ENCODE measurements around the gene PKIB.
A peak's percentile ranks its signal among the peaks of the same experiment; 100 is the strongest.
"Not testable (repeated sequence)": the region's sequence is repeated elsewhere in the genome, so short reads cannot be mapped to it uniquely, and the experiment has no call there.

Gene PKIB

DNA sequence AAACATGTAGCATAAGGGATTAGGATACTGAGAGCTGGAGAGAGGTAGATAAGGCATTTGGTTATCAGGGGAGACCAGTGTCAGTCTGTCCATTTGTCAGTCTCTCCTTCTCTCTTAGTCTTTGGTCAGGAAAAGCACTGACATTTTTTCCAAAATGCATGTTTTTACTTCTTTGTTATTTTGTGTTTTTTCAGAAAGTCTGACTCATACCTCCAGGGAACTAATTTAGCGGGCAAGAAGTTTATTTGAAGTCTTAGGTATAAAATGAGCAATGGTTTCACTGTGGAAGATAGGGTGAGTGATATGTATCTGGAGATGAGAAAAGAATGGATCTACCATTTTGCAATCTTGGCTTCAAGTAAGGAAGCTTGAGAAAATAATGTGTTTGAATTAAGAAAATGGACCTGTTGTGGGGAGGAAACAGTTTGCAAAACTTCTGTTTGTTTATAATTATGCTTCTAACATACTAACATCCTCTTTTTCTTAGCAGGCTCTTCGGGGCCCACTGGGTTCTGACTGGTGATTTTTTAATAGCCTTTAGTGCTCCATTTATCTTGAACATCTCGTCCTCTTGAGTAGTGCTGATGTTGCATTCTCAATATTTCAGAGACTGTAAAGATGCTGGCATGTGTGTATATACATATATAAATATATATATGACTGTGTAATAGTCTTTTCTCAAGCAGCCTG, 102.4 kb downstream of the PKIB start:
- no peak for DNase-seq

DNA sequence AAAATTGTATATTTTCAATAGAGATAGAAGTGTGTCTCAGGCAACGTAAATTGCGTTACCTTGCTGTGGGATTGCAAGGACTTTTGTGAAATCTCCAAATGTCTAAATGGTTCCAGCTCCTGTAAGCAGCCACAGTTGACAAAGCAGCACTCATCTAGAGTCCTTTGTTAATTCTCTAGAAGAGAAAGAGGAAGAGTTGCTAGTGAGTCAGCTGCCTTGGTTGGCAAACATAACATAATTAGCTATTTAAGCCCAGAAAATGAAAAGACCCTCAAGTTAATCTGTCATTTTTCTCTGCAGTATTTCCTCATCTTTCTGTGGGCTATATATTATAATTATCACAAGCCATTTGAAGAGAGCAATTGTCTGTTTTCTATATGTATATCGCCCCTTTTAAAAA, 102.9 kb downstream of the PKIB start:
- DNase-seq = no peak

DNA sequence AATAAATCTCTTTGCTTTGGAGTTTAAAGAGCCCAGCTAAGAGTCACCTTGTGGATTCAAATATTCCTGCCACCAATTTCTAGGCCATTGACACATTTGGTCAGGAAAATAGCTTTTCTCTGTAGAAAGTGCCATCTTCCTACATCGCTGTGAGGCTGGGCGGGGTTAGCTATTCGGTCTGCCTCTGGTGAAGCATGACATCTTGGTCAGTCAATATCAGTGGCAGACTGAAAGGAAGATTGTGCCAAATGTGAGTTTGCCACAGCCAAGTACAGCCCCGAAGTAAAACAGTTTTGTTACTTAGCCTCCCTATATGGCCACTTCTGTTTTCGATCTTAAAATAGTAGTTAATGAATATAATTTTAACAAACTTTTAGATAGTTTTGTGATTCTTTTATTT, 103.9 kb downstream of the PKIB start:
- DNase-seq = no peak

DNA sequence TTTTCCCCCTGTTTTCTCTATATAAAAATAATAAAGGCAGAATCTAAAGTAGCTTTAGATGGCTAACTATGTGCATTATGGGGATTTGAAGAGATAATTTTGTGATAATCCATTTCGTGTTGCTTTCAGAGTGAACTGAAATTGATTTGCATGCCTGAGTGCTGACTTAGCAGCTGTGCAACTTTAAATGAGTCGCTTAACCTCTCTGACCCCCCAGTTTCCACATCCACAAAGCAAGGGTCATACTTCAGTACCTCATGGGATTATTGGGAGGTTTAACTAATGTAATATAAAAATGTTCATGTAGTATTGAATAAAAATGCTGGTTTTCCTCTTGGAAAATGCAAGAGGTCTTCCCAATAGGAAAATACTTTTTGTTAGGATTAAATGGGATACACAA, 105.5 kb downstream of the PKIB start:
- no peak for DNase-seq

DNA sequence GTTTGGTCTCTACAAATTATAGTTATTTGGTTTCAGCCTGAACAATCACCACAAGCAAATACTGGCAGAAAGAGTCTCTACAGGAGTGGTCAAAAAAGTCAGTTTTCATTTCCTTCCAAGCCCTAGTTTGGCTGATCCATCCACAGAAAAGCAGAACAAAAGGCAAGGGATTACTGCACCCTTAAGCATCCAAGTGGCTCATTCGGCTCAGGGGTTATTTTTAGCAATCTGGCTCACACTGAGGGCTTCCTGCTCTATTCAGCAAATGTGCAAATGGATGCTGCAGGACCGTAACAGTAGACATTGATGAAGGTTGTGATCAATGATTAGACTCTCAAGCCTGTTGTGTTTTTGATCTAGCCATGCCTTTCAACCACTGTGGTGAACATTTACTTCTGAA, 107.1 kb downstream of the PKIB start:
- DNase-seq = peak; percentile 20 to 28

DNA sequence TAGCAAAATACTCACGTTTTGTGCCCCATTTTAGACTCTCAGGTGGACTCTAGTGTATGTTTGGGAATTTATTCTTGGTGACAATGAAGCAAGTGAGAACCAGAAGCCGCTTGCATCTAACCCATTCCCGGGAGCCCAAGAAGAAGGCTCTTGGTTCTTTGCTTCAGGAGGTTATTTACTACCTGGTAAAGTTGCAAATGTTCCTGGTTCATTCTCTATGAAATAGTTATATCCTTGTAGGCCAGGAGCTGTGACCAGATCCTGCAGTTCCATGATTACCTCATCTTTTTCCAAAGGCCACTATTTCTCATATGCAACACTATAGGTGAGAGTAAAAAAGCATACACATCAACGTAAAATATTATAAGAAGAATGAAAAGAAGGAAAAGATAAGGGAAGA, 108.4 kb downstream of the PKIB start:
- DNase-seq = no peak

DNA sequence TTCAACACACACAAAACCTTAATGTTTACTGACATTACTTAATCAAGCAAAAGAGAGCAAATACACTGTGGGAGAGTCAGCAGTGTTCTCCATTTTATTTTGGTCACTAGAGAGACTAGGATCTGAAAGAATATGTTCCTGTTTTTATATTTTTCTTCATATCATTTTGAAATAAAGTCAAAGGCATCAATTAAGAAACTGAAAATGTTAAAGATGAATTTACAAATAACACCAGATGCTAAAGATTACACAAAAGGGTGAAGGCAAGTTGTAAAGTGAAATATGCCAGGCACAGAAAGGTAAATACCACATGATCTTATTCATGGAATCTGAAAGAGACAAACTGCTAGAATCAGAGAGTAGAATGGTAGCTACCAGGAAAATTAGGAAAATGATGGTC, 109.0 kb downstream of the PKIB start:
- no peak for DNase-seq

DNA sequence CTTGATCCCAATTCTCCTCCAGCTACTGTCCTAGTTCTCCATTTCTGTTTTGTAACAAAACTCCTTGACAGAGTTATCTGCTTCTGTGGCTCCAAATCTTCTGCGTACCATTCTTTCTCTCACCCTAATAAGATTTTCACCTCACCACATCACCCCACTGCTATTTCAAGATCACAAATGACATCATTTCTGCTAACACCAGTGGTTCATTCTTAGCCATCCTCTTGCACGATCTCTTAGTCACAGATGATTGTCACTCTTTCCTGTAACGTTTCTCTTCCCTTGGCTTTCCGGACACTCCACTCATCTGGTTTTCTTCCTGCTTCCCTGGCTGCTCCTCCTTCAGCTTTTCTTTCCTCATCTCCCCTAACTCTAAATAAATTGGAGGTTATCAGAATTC, 112.5 kb downstream of the PKIB start:
- no peak for DNase-seq

DNA sequence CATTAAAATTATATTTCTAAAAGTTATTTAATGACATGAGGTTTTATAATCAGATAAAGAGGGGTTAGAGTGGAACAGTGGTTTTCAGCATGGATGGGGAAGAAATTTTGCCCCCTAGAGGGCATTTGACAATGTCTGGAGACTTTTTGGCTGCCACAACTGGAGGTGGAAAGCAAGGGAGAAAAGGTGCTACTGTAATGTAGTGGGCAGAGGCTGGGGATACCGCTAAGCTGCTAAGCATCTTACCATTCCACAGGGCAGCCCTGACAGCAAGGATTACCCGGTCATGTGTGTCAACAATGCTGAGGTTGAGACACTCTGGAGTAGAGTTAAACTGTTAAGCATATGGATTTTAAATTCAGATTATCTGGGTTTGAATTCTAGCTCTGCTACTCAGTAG, 116.4 kb downstream of the PKIB start:
- DNase-seq = no peak

DNA sequence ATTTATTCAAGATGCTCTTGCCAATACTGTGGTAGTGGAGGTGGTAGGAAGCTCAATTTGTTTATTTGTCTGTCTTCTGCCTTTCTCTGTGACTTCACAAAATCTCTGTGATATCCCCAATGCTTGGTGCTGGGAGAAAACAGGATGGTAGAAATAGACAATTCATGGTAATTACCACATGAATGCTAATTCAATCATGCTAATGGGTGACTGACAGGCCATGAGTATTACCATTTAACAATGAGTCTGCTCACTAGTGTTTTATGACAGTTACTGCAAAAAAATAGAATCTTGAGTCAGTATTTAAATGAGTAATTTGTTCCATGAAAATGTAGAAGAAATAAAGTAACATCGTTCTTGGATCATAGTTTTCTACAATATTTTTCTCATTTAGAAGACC, 117.0 kb downstream of the PKIB start:
- no peak for DNase-seq

DNA sequence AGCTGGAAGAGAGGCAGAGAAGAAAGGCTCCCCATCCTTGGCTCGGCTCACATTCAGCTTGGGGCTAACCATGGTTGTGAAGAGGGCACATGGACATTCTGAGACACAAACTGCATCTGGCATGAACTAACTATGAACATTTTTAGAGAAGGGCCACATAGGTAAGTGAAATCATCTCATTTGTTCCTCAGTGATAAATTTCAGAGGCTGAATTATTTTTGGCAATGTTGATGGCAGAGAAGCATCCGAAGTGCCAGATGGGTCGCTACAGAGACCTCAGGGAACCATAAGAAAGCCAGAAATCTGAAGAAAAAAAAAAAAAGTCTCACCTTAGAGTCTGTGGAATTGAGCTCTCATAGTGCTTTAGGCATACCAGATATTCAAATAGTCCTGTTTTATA, 120.1 kb downstream of the PKIB start:
- DNase-seq = no peak

DNA sequence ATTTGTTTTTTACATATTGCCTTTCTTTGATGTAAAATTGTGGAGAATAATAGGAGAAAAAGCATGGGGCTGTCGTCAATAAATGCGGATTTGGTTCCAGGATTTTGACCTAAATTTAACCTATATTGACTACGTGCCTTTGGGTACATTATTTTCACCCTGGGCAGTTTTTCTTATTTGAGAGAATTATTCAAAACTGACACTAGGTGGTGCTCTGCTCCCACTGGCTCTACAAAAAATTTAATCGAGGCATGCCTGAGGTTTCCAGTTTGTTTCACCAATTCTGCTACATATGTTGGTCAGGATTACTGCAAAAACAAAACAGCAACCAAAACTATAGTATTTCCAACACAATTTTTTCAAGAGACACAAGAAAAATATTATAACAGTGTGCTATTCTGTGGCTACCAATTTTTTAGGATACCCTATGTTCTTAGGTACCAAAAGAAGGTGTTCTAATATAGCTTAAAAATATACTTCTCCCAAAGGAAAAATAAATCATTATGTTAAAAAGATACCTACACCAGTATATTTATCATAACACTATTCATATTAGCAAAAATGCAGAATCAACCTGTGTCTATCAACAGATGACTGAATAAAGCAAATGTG, 120.7 kb downstream of the PKIB start:
- DNase-seq = peak in 1 of 2 experiments; percentile 35

DNA sequence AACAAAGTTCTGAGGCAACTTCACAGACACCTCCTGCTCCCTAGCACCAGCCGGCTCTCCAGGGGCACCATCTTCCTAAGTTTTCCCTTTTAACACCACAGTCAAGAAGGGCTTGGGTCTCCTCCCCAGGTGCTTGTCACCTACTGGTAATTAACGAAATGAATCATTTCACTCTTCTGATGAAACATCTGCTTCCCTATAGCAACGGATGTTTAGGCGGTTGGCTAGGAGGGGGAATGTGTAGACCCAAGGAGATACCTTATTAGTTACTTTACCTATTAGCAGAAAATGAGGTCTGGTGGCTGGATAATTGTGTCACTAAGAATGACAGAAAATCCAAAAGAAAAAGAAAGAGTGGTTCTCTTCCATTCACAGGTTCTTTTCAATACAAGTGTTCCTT, 123.1 kb downstream of the PKIB start:
- DNase-seq = no peak

DNA sequence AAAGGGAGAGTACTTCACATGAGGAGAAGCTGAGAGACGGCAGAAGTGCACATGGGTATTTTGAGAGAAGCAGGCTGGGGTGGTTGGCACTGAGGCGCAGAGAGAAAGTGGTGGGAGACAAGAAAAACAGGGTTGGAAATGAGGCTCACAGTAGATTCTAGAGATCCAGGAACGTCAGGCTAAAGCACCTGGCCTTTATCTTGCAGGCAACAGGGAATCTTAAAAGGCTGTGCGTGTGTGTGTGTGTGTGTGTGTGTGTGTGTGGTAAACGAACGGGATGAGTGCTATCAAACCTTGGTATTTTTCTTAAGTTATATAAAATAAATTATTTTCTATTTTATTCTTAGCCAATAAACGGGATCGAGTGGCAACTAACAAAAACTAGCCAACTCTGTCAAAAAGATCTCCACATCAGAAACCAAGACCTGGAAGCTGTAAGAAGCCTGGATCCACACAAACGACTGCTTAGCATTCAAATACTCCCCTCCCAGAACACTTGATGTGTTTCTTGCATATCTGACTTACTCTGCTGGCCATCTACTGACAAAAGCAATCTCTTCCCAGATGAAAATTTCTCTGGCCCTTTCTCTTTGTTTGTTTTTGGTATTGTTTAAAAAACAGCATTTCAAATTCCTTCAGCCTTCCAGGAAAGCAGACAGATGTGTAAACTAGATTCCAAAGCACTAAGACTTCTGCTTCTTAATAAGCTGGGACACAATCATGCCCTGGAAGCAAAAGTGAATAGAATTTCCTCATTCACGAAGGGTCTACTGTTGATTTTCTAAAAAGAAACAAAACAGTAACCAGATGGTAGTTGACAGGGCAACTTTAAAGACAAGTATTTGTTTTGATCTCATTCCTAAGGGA, 124.6 kb downstream of the PKIB start:
- peak in 1 of 2 experiments; percentile 49 for DNase-seq

DNA sequence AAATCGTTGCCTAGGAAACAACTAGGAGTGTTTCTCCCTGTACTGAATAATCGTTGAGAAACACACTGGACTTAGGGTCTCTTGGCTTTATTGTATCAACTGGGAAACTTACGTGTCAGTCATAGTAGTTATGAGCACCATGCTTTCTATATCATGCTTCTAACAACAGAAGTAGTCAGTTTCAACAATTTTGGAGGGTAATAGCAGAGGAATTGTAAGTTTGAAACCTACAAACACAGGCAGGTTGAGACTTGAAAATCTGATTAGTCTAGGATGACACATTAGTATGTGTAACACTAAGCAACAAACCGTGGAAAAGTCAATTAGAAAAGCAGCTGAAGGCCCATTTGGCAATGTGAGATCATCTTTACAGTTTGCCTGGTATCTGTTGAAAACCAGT, 125.4 kb downstream of the PKIB start:
- peak; percentile 67 to 77 for DNase-seq

DNA sequence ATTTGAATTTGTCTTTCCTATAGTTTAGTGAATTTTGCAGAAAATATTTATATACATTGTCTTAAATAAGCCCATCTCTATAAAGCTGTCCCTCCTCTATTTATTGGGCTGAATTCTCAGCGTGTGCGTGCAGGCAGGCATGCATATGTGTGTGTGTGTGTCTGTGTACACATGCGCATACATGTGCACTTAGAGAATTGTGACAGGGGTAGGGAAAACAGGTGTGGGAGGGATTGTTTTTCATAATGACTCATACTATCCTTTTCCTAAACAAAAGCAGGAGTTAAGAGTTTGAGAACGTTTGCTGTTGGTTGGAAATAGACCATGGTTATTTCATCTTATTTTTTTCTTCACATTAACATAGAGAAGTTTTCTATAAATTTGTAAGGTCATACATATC, 126.0 kb downstream of the PKIB start:
- peak; percentile 43 to 66 for DNase-seq

DNA sequence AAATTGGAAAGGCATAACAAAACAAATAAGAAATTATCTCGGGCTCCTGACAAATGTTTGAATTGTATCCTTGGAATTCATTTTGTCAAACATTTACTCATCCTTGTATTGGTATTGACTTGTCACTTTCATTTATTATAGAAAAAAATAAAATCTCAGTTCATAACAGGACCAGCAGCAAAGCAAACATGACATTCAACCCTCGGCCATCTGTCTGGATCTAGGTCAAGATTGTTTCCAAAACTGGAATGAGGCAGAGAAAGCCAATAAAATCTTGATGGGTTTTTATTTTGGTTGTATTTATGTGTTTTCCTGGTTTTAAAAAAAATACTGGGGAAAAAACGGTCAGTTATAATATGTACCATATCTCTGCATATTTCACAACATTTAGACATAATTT, 126.4 kb downstream of the PKIB start:
- no peak for DNase-seq

DNA sequence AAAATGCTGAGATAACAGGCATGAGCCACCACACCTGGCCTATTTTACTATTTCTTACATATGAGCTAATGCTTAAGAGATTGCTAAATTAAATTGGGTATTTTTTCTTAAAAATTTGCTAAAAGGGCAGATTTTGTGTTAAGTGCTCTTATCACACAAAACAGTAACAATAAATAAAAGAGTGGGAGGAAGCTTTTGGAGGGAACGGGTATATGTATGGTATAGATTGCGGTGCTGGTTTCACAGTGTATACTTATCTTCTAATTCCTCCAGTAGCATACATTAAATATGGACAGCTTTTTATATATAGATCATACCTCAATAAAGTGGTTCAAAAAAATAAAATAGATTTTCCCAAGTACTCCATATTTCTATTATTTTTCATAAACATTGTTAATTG, 129.9 kb downstream of the PKIB start:
- DNase-seq = no peak

DNA sequence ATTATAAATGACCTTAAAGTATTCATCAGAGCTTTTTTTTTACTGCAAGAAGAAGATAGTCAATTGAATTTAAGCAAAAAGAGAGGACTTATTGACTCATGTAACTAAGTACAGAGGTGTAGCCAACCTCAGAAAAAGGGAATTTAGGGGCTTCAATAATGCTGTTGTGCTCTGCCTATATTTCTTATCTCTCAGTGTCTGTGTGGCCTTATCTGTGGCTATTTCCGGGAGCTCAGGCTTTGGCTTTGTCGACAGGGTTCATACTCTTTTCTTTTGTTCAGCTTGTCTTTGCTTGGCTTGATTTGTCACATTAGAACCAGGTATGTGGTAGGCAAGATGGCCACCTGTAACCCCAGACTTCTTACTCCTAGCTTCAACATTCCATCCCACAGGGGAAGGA, 130.7 kb downstream of the PKIB start:
- no peak for DNase-seq

DNA sequence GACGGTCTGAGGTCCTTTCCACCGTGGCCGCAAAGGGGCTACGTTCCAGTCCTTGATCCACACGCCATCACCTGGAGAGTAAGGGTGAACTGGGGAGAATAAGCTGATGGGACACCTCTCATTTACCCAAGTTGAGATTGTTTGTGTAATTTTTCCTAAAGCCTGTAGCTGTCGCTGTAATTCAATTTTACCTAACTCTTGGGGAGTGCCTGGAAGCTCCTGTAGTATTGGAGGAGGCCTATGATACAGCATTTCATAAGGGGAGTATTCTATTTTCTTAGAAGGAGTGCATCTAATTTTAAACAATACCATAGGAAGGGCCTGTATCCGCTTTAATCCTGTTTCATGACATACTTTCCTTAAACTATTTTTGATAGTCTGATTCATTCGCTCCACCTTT, 134.0 kb downstream of the PKIB start:
- peak in 1 of 2 experiments; percentile 64 for DNase-seq

DNA sequence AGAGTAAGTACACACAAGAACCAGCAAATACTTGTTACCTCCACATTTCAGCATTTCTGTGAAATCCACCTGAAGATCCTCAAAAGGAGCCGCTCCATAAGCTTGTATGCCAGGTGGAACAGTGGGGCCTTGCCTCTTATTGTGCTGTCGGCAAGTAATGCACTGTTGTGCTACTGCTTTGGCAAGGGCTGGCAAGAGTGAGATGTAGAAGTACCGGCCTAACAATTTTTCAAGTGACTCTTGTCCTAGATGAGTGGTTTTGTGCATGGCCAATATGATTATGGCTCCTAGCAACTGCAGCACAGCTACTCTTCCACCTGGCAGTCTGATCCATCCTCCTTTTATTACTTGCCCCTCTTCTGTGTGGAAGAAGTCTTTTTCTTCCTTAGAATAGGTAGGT, 134.7 kb downstream of the PKIB start:
- DNase-seq = peak; percentile 89 to 92

DNA sequence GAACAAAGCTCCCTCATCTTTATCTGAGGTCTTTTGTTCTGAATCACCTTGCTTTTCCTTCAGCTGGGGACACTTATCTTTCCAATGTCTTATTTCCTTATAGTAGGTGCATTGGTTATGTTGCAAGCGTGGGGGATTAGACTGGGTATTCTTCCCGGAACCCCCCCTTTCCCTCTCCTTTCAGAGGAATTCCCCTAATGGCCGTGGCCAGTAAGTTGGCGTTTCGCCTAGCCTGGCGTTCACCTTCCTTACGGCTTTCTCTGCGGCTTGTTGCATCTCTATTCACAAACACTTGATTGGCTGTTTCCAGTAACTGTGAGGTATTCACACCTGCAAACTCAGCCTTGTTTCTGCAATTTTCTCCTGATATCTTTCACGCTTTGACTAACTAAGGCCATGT, 136.5 kb downstream of the PKIB start:
- no peak for DNase-seq

DNA sequence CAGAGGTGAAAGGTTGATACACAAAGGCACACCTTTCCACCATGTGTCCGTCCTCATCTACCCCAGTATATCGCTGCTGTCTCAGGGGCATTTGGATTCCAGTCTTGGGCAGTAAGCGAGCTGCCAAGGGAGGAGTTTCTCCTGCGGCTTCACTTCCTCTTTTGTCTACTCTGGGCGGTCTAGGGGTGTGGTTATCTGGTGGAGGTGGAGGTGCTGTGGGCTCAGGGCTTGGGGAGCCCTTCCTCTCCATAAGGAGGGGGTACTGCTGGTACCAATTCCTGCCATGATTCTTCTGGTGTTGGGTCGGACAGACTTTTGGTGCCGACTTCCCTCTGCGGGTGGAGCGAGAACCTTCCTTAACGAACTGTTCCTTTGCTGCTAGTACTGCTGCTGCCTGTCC, 137.4 kb downstream of the PKIB start:
- no peak for DNase-seq

DNA sequence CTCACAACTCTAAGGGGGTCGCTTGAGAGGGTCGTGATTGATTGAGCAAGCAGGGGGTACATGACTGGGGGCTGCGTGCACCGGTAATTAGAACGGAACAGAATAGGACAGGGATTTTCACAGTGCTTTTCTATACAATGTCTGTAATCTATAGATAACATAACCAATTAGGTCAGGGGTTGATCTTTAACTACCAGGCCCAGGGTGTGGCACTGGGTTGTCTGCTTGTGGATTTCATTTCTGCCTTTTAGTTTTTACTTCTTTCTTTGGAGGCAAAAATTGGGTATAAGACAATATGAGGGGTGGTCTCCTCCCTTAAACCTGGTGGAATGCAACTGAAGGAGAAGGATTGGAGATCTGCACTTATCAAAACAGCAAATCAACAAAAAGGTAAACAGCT, 138.7 kb downstream of the PKIB start:
- DNase-seq = not testable (repeated sequence)

Data from NCI-H187 (cell line).